ENCODE measurements around the gene PUM1.

Gene PUM1

DNA sequence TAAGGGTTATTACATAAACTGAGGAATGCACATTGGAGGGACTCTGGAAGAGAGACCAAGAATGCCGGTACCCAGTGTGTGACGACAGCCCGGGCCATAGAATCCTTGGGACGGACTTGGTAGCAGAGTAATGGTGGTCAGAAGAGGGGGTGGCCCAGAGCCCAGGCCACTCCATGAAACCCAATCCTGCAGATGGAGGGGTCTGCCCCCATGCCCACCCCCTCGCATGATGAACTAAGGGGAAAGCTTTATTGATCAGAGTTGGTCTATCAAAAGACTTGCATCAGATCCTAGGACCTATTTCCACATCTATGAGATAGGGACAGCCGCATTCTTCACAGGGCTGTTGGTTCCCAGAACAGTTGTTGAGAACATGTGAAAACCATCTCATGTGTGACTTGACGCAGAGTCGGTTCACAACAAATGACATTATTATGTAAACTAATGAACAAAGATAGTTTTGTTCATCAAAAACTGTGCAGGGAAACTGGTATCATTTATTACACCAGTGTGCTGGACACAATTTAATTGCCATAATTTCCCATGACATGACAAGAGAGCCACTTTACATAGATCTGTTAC, 135.5 kb downstream of the PUM1 start:
- TF ChIP-seq, protein P1, sequence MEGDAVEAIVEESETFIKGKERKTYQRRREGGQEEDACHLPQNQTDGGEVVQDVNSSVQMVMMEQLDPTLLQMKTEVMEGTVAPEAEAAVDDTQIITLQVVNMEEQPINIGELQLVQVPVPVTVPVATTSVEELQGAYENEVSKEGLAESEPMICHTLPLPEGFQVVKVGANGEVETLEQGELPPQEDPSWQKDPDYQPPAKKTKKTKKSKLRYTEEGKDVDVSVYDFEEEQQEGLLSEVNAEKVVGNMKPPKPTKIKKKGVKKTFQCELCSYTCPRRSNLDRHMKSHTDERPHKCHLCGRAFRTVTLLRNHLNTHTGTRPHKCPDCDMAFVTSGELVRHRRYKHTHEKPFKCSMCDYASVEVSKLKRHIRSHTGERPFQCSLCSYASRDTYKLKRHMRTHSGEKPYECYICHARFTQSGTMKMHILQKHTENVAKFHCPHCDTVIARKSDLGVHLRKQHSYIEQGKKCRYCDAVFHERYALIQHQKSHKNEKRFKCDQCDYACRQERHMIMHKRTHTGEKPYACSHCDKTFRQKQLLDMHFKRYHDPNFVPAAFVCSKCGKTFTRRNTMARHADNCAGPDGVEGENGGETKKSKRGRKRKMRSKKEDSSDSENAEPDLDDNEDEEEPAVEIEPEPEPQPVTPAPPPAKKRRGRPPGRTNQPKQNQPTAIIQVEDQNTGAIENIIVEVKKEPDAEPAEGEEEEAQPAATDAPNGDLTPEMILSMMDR (IDR thresholded peaks at IDR 0.05), result no peak

DNA sequence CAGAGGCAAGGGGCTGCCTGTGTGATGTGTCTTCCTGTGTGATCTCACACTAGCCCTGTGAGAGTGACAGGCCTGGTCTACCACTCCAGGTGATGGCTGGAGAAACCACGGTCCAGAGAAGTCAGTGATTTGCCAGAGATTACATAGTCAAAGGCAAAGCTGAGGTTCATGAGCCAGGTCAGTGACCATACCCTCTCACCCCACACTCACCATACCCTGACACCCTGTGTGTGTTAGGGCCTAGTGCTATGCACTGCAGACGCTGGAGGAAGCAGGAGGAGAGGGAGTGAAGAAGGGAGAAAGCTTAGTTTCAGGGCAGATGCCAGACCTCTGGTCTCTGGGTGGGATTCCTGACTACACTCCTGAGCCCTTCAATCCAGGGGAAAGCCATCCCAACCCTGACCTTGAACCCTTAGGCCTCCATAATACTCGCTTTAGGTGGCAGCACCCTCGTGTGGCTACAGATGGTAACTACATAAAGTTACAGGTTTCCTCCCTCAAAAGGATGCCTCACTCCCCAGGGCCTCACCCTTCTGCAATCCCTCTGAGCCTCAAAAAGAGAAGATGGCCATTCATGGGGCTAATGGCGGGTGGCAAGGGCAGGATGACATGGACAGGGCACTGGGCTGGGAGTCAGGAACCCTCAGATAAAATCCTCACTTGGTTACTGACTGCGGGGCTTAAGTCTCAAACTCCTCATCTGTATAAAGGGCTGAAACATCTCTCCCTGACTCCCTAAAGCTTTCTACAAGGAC, 136.2 kb downstream of the PUM1 start:
- TF ChIP-seq, protein P1 (IDR thresholded peaks at IDR 0.05), result peak; percentile 76

DNA sequence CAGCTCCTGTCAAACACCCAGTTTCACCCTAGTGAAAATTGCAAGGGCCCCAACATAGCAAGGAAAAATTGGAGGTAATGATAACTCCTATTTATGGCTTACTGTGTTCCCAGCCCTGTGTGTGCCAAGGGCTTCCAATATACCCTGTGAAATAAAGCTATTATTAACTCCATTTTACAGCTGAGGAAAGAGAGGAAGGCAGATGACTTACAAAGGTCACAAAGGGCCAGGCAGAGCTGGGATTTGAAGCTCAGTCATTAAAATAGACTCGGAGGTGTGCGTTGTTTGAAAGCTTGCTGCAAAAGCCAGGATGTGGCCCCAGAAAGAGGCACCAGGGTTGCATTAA, 136.8 kb downstream of the PUM1 start:
- TF ChIP-seq, protein P1 (IDR thresholded peaks at IDR 0.05), result no peak

DNA sequence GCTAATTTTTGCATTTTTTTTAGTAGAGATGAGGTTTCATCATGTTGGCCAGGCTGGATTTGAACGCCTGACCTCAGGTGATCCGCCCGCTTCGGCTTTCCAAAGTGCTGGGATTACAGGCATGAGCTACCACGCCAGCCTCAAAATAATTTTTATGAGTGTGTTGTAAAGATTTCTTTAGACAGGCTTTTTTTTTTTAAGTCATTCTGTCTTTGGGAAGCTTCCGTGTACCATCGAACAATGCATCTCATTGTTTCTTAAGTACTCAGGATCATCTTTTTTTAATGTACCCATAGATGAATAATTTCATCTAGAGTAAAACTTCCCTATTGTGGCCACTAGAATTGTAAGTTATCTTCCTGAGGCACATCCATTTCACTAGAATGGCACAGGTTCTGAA, 137.3 kb downstream of the PUM1 start:
- TF ChIP-seq, protein P1 (IDR thresholded peaks at IDR 0.05), result no peak

DNA sequence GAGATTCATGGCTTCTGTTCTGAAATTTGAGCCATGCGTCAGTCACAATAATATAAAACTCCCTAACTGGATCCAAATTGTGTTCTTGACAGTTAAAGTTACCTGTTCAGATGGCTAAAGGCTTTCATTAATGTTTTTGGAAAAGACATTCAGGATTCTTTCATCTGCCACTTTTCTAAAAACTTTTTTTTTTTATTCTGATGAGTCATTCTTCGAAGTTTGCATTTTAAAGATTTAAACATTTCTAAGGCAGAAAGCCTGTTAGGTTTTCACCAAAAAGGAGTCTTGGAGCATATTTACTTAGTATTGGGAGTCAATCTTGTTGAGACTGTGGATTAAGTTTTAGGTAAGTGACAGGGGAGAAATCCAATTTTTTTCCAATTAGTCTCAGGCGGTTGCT, 138.1 kb downstream of the PUM1 start:
- TF ChIP-seq, protein P1 (IDR thresholded peaks at IDR 0.05), result no peak

DNA sequence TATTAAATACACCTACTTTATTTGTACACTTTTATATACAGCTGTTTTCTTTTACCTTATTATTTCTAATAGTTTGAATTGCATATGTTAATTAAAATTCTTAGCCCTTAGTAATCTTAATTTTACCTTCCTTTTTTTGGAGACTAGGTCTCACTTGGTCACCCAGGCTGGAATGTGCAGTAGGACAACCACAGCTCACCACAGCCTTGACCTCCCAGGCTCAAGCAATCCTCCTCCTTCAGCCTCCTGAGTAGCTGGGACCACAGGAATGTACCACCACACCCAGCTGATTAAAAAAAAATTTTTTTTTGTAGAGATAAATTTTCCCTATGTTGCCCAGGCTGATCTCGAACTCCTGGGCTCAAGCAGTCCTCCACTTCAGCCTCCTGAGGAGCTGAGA, 141.9 kb downstream of the PUM1 start:
- TF ChIP-seq, protein P1 (IDR thresholded peaks at IDR 0.05), result no peak

DNA sequence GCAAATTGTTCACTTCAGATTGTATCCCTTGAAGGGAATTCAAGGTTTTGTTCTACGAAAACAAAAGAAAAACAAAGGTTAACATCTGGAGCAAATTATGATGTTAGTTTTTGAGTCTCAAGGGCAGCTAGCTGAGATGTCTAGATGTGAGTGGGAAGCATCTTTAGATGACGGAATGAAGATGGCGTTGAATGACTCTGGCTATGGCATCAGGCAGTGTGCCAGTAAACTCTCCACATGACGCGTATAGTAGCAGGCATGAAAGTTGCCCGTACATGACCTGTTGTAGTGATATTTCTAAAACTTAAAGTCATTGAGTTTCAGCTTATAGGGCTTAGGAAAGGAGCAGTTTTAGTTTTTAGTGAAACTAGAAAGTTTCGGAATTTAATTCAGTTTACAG, 144.7 kb downstream of the PUM1 start:
- TF ChIP-seq, protein P1 (IDR thresholded peaks at IDR 0.05), result no peak
